Heart right ventricle (tissue), 16 donors: ENCODE results near the gene PXK. TPM values are rescaled to one million over a fixed set of nuclear protein-coding genes. Genes with fewer than 3 reads are reported as not detected.

ENCODE experiments used
- ATAC-seq, 8 donors: fragments of 200-7000 bp; cut with Tn5 transposase; one replicate each; pipeline ENCODE4 v1.9.1; 2020; ENCODE audit warnings: mild to moderate bottlenecking in 8 of 8, moderate library complexity in 8 of 8, moderate number of reproducible peaks in 1 of 8
- DNase-seq, 2 donors: peaks; one replicate each; pipeline ENCODE4 v3.0.0-alpha.2; 2020
- H3K27ac ChIP-seq, 10 donors: fragments of 200-600 bp; sonication (generic) in 2 of 10; one replicate each; pipeline versions ENCODE4 v1.5.0 to v1.8.0; 2020 to 2022; ENCODE audit warnings: mild to moderate bottlenecking in 3 of 10
- H3K27me3 ChIP-seq, 7 donors: fragments of 200-600 bp; one replicate each; pipeline ENCODE4 v1.8.0; 2021 to 2022; ENCODE audit warnings: mild to moderate bottlenecking in 2 of 7
- H3K36me3 ChIP-seq, 9 donors: fragments of 200-600 bp; sonication (generic) in 1 of 9; one replicate each; pipeline versions ENCODE4 v1.5.0 to v1.8.0; 2020 to 2022; ENCODE audit warnings: mild to moderate bottlenecking in 2 of 9
- H3K4me1 ChIP-seq, 9 donors: fragments of 200-600 bp; sonication (generic) in 1 of 9; one replicate each; pipeline versions ENCODE4 v1.5.0 to v1.8.0; 2020 to 2022; ENCODE audit warnings: mild to moderate bottlenecking in 4 of 9
- H3K4me3 ChIP-seq, 10 donors: fragments of 200-600 bp; sonication (generic) in 2 of 10; one replicate each; pipeline versions ENCODE4 v1.5.0 to v1.8.0; 2020 to 2022; ENCODE audit warnings: mild to moderate bottlenecking in 7 of 10, moderate library complexity in 2 of 10
- H3K9me3 ChIP-seq, 11 donors: fragments of 200-600 bp in 10 of 11; sonication (generic) in 2 of 11; one replicate each; pipeline versions ENCODE4 v1.5.0 to v1.8.0; 2013 to 2022; ENCODE audit warnings: mild to moderate bottlenecking in 2 of 11, control low read depth in 1 of 11, moderate library complexity in 1 of 11
- CTCF ChIP-seq, 9 donors: fragments of 200-600 bp; sonication (generic) in 2 of 9; IDR thresholded peaks; one replicate each; pipeline versions ENCODE4 v1.5.0 to v1.8.0; 2021 to 2022; ENCODE audit warnings: antibody characterized with exemption in 9 of 9, mild to moderate bottlenecking in 5 of 9, moderate library complexity in 1 of 9
- WGBS, 2 donors: extraction: QIAGEN DNeasy Blood & Tissue Kit; methylation state at CpG; one replicate each; pipeline ENCODE4 v1.1.7; 2013; ENCODE audit warnings: inconsistent platforms in 1 of 2; 5-methylcytosine and 5-hydroxymethylcytosine counted together
- intact Hi-C, 10 donors: fragments of 100-400 bp; cut with DNase I; formaldehyde crosslinking; loops; one replicate each; pipeline versions ENCODE4 v1.11.1 to v1.14.2; 2022
- polyA plus RNA-seq, 2 donors: library from polyadenylated mRNA; stranded (reverse); fragments of 200-250 nt; gene quantifications; one replicate each; pipeline ENCODE4 v1.2.3, GENCODE V29; 2013
- total RNA-seq, 10 donors: library from RNA; stranded (reverse); fragmentation: NEBNext Ultra II Directional in 3 of 10; extraction: Animal tissue kit (Norgen Biotek cat#: 25700) in 3 of 10; gene quantifications; one replicate each; pipeline versions ENCODE4 v1.2.1 to v1.2.4, GENCODE V29; 2021 to 2023
- donor health status: Arrhythmogenic right ventricular cardiomyopathy.
- donor health status: ischemic (EF 13 %, LVEDD 7.1; RV severe dilation, severe dysfunction).
- donor health status: healthy with polysubstance abuse.
- donor health status: DM: no; HTN: yes; CAD: no.
- donor health status: DM: no; HTN: no; CAD: no.
- donor health status: ischemic (EF 25% LVEDD 6.9; RV normal size, moderate dysfunction).
- donor health status: ischemic (EF 25% LVEDD 5.7; RV mildly dilated, moderate dysfunction).
- donor health status: healthy.
- donor health status: DM: yes; HTN: yes; CAD: no.
- donor health status: Ischemic cardiomyopathy.
- donor health status: ischemic (EF 35%, LVEDD 5.7; RV mildly dilated, moderate dysfunction).
- donor health status: nonischemic (EF 11% LVEDD 7.7; RV severe dilation, severe dysfunction).
- donor health status: DM: yes; HTN: yes; CAD: no.
- donor health status: PGD.
- donor health status: ischemic (EF 29% LVEDD 5.4; RV normal size, mild dysfunction).
- donor health status: nonischemic (EF 23%, LVEDD 6.1; RV moderate dilation, normal function).

Gene PXK
- total and polyA plus RNA-seq, 12 donors, result 5.6 to 16.3 (median 10.8) TPM

DNA sequence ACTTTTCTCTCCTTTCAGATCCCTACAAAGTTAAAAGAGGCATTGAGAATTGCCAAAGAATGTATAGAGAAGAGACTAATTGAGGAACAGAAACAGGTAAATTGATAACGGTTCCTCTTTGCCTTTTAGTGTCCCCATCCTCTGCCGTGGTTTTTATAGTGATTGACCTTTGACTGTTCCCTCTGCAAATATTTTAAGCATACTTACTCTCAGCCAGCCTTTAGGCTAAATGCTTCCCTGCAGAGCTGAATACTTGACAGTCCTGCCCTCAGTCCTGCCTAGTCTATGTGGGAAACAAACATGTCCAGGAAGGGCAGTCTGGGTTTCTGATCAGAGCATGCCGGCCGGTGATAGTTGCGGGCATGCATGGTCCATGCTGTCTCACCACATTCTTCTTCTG, 76.2 kb downstream of the PXK start:
- Histone ChIP-seq H3K4me3 (no peak overlapping the region), H3K27ac (no peak overlapping the region), H3K4me1 (peaks cover 0 to 4% (median under 1%) of the 10 kb centered on the region in 9 donors), H3K27me3 (no peaks in the 10 kb centered on the region), H3K9me3 (no peaks in the 10 kb centered on the region), H3K36me3 (peaks cover 0 to 95% (median 15%) of the 10 kb centered on the region in 9 donors)
- ATAC-seq (no peak), DNase-seq (no peak)
- intact Hi-C loops, result no loop called here
- TF ChIP-seq CTCF (IDR thresholded peaks at IDR 0.05), result no peak
- WGBS, 2 donors, result 91 to 92% methylated on average over 5 of the region's 5 CpGs

DNA sequence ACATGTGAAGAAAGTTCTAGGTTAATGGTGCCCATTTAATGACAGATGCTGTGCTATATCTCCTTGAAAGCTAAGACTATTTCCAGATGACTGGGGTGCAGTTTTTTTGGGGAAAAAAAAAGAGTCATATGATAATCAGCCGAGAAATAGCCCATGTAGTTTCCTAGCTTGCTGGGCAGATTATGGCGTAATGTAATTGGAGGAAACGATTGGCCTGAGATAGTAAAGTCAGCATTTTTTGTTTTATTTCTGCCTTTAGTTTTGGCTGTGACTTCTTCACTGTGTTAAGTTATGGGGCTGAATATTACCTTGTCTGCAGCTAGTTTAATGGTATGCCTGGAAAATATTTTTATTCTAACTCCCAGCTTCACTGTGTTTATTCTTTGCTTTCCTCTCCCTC, 77.0 kb downstream of the PXK start:
- no peak overlapping the region for H3K4me3 ChIP-seq
- no peak for ATAC-seq
- H3K27me3 ChIP-seq, result no peaks in the 10 kb centered on the region
- TF ChIP-seq CTCF (IDR thresholded peaks at IDR 0.05), result no peak
- DNase-seq, result no peak
- H3K9me3 ChIP-seq, result no peaks in the 10 kb centered on the region
- intact Hi-C loops, result loop anchor here (5.0 to 10.0 kb wide), 6 partner anchors 72 to 225 kb away; partner anchors contain the start of gene PXK (in 4 of the 10)
- peaks cover 0 to 88% (median 11%) of the 10 kb centered on the region in 9 donors for H3K36me3 ChIP-seq
- WGBS, 2 donors, result 88 to 93% methylated on average over 3 of the region's 3 CpGs
- H3K4me1 ChIP-seq, result peaks cover 0 to 12% (median 8%) of the 10 kb centered on the region in 9 donors
- H3K27ac ChIP-seq, result no peak overlapping the region

- Histone ChIP-seq H3K27ac (no peak overlapping the region), H3K36me3 (peaks cover 0 to 88% (median 11%) of the 10 kb centered on the region in 9 donors), H3K27me3 (no peaks in the 10 kb centered on the region), H3K4me3 (no peak overlapping the region), H3K9me3 (no peaks in the 10 kb centered on the region), H3K4me1 (peaks cover 0 to 17% (median 10%) of the 10 kb centered on the region in 9 donors)
- no peak for TF ChIP-seq CTCF (IDR thresholded peaks at IDR 0.05)
- 98 to 100% methylated on average over 3 of the region's 3 CpGs for WGBS, 2 donors
- intact Hi-C loops, result loop anchor here (5.0 to 10.0 kb wide), 6 partner anchors 74 to 226 kb away; partner anchors contain the start of gene PXK (in 4 of the 10)
- DNase-seq, result no peak
- ATAC-seq, result peak in 1 of 8 donors; percentile 19
These were observed 78.3 kb downstream of the PXK start for GRCh38 chr3:58411036-58411435.

DNA sequence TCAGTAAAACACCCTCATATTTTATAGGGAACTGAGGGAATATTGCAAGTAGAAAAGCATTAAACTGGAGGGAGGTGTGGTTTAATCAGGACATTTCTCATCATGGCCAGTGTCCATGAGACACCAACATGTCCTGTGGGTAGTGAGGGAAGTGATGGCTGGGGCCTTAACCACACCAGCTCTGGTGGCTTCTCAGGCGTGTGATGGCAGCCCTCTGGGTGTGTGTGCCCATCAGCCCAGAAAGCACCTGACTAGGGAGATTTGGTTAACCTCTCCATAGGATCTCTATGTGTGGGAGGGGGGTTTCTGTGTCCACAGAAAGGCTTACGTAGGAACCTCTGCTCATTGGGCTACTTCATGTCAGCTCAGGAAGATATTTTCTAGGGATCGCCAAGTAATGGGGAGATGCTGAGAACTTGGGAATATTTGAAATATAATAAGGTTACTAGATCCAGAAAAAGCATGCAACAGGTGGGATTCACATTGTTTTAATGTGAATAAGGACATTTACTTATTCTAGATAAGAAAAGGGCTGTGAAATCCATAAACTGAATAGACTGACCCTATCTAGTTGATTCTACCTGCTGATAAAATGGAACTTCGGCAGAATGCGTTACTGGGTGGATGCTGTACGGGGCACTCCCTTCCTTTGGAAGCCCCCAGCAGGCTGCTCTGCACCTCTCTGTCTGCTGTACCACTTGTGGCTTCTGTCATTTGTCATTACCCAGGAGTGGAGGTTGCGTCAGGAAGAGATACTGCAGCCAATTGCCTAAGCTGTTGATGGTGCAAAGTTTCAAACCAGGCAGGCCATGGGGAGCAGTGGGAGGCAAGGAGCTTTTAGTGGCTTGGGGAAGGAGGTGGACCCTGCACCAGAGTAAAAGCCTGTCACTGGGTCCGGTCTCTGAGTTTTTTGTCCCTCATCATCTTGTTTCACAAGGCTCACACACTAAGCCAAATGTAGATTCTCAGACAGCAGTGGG, 79.4 kb downstream of the PXK start:
- Histone ChIP-seq H3K36me3 (peaks cover 0 to 82% (median 11%) of the 10 kb centered on the region in 9 donors), H3K27me3 (no peaks in the 10 kb centered on the region), H3K4me3 (no peak overlapping the region), H3K4me1 (peaks cover 0 to 17% (median 10%) of the 10 kb centered on the region in 9 donors), H3K27ac (peak overlapping the region in 1 of 10 donors; percentile 23), H3K9me3 (no peaks in the 10 kb centered on the region)
- DNase-seq (no peak), ATAC-seq (peak in 2 of 8 donors; percentile 43 to 47)
- WGBS, 2 donors, result 63 to 75% methylated on average over 8 of the region's 8 CpGs
- intact Hi-C loops, result loop anchor here (5.0 to 10.0 kb wide), 6 partner anchors 75 to 227 kb away; partner anchors contain the start of gene PXK (in 4 of the 10)
- TF ChIP-seq CTCF (IDR thresholded peaks at IDR 0.05), result no peak
